ENCODE measurements around the gene TM9SF1.

Gene TM9SF1

DNA sequence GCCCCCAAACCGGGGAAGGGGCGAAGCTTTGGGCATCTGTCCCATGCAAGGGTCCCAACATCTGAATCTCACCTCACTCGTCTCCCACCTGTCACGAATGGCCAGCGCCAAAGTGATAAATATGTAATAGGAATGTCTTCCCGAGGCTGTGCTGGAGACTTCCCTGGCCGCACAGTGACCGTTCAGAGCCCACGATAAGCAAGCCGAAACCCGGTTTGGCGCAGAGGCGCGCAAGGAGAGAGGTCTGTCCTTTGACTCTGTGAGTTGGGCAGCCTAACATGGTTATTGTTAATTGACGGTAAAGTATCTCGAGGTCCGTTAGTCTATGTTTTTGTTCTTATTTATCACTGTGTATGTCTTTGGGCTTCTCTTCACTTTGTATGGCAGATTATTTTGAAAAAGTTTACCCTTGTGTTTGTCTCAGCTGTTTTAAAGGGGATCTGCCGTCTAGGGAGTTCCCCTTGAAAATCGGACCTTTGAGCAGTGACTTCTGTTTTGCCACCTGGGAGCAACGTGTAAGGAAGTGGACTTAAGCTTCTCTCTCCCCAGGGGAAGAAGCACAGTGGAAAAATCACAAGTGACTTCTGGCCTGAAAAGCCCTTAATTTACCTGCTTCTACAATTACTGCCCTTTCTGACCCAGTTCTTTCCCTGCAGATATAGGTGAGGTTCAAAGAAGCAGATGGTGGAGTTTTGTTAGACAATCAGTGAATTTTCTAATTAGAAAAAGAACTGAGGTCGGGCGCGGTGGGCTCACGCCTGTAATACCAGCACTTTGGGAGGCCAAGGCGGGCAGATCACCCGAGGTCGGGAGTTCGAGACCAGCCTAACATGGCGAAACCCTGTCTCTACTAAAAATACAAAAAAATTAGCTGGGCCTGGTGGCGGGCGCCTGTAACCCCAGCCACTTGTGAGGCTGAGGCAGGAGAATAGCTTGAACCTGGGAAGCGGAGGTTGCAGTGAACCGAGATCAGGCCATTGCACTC lies 1.1 kb upstream of the TM9SF1 start:
- no peak for DNase-seq (ENCODE audit: low spot score)

DNA sequence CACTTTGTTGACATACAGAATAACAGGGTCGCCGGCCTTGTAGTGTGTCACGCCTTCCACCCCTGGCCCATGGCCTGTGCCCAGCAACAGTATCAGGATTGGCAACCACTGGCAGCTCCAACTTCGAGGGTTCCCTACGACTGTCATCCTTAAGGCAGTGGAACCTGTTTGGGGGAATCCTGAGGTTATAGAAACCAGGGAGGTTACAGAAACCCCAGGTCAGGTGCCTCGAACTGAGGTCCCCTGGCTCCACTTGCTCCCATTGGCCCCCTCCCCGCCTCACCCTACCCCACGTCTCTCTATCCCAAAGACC lies 412 bp downstream of the TM9SF1 start:
- no peak for DNase-seq (ENCODE audit: low spot score)

DNA sequence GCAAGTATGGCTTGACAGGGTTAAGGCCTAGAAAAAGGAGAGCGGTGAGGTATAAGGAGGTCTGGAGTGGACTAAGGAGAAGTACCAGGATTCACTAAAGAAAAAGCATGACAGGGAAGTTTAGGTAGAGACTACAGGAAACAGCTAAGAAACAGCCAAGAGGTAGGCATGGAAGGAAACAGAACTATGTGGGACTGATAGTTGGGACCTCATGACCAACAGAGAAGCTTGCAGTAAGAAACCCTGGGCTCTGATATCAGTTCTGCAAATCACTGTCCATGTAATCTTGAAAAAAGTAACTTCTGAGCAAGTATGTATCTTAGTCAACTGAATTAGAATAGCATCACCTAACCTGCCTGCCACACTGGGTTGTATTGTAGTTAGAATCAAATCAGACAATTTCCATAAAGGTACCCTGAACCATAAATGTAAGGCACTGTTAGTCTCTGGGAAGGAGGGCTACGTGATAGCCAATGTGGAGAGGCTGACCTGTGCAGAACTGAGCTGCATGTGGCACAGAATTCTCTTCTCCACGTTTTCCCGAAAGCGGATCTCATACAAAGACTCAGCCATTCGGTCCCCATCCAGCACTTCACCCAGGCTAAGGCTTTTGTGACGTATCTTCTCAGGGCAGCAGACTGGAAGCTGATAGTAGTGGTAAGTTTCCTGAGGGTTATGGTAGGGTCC lies 912 bp downstream of the TM9SF1 start:
- DNase-seq (ENCODE audit: low spot score): no peak

DNA sequence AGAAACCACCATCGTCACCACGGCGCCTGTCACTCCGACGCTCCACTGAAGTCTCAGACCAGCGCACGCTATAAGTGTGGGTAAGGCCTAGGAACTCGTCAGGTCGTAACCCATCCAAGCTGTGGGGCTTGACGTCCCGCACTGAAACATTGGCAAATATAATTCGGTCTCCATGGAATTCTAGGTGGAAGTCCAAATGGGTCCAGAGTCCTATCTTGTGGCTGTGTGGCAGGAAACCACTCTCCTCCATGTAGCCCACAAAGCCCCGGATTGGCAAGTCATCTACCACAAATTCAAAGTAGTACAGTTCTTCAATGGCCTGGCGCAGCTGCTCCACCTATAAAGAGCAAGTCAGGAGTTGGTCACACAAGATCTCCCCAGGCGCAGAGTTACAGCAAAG lies 2.3 kb downstream of the TM9SF1 start:
- no peak for DNase-seq (ENCODE audit: low spot score)

DNA sequence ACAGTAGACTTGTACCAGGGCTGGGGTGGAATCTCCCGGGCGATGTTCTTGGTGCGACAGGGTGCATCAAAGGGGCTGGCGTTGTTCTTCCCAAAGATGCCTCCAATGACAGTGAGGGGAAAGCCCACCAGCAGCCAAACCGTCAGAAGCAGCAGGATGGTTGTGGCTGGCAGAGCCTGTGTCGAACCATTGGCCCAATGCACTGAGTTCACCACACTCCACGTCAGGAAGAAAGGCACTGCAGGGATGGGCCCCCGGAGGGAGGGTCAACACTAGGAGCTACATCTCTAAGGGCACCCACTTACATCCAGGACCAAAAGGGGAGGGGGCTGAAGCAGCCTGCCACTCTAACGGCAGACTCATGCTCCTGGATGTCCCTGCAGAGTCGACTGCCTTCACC lies 4.8 kb downstream of the TM9SF1 start:
- no peak for DNase-seq (ENCODE audit: low spot score)

DNA sequence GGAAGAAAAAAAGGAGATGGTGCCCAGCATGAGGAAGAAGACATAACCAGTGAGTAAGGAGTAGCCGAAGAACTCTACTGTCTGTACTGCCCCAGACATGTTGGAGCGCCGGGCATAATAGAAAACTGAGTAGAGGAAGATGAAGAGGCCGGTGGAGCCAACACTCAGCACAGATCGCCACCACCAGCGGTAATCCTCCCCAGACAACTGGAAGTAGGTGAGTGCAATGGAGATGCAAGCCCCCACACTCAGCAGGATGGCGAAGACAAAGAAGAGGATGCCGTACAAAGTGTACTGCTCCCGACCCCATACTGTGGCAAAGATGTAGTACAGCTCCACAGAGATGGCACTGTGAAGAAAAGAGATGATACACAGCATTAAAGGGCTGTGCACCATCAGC lies 5.8 kb downstream of the TM9SF1 start:
- DNase-seq (ENCODE audit: low spot score): no peak

DNA sequence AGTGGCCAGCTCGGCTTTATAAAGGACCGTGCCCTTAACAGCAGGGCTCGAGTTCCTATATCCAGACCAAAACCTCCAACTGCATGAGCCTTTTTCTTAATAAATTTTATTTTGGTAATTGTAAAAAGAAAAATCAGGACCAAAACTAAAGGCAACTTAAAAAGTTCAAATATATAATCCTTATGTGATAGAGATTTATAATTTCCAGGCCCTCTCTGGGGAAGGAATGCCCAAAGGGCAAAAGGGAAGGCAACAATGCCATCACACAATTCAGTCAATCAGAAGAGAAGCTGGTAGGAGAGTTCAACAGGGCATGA lies 6.2 kb downstream of the TM9SF1 start:
- no peak for DNase-seq (ENCODE audit: low spot score)

DNA sequence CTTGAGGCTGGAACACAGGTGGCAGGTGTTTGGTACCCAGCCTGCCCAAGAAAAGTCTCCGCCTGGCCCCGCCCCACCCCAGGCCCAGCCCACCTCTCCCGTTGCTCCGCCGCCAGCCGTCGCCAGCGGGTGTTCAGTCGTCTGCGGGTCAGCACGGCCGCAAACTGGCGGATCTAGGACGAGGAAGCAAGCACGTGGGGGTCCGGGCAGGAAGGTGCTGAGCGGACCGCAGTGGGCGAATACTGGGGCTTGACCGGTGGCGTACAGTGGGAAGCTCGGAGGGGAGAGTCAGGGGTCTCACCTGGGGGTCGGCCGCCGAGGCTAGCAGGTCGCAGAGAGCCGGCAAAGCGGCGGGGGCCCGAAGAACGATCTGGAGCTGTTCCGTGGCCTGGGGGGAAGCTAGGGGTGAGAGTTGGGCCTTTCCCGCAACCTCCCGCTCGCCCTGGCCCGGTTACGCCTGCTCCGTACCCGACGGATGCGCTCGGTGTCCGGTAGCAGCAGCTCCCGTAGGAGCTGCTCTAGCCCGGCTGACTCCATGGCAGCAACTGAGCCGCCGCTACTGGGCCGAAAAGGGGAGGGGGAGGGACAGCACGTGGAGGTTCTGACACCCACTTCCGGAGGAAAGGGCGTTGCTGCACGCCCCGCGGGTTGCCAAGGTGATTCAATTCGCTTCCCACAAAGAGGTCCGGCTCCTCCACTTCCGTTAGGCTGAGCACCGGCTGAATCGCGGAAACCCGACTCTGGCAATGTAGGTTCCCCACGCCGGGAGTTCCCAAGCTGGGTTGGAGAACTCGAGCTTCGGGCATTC lies 6.8 kb downstream of the TM9SF1 start, which contains the start of gene IPO4:
TSS of gene IPO4 (minus strand) at position 566 of the 808 bp plus-strand sequence. CDS start at position 537, 29 bp downstream.
- peak; percentile 95 for DNase-seq (ENCODE audit: low spot score)

DNA sequence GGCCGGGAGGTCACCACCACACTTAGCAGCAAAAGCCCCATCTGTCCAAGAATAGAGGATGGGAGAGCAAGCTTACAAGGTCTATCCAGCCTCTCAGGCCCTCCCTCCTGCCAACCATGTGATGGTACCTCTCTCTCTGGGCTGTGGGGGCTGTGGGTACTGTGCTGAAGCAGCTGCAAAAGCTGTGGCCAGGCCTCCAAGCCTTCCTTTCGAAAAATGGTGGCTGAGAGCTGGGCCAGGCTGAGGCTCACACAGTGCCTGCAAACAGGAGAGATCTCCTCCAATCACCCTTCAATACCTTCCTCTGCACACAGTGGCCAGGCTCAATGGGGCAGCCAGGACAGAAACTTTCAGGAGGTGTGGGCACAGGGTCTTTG lies 7.7 kb downstream of the TM9SF1 start:
- DNase-seq (ENCODE audit: low spot score): no peak

DNA sequence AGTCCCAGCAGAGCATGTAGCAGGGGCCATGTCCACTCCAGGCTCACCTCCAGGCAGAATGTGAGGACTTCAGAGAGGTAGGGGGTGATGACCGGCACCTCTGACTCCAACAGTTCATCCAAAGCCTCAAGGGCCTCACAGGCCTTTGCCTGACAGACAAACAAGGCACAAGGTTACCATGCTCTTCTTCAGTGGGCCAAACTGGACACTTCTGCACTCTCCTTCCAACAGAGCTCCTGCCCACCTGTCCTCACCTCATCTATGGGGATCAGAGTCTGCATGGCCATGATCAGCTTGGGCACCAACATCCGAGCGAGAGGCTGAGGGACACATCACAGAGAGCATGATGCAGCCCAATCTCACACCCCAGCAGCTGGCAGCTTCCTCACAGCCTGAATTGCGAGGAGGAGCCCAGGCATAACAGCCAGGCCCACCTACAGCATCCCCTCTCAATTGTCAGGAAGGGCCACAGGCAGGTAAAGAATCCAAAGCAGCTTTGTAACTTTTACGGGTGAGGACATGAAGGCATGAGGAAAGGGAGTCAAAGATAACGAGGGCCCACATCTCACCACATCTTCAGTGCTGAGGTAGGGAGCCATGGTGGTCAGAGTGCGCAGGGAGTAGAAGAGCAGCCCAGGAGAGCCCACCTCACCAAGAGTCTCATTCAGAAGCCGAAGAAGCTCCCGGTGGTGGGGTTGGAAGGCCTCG lies 8.3 kb downstream of the TM9SF1 start:
- peak; percentile 55 for DNase-seq (ENCODE audit: low spot score)

DNA sequence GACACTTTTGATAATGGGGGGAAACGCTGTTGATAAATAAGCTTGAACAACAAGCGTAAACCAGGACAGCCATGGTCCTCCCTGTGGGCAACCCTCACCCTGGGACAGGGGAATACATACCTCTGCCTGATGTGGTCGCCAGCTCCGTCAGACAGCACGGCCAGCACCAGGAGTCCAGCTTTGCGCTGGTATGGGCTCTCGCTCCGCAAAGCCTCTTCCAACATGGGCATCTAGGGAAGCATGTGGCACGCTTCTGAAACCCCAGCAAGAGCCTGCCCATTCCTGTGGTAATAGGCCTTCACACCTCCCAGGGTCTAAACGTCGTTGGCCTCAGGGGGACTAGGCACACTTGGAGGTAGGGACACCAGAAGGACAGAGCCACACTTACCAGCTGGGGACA lies 9.5 kb downstream of the TM9SF1 start:
- no peak for DNase-seq (ENCODE audit: low spot score)

DNA sequence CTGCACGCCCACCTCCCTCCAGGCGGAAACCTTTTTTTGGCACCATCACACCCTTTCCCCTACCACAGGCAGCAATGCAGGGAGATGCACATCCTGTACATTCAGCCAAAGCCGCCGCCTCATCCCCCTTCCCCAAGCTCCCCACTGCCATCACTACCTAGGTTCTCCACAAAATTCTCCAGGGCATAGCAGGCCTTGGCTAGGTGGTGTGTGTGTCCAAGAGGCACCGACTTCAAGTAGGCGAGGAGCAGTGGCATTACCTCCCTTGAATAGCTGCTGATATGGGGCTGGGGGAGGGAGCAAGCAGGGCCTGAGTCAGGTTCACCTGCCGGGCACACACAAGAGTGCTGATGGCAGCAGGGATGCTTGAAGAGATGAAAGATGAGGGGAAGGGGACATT lies 10.2 kb downstream of the TM9SF1 start:
- peak; percentile 59 for DNase-seq (ENCODE audit: low spot score)

DNA sequence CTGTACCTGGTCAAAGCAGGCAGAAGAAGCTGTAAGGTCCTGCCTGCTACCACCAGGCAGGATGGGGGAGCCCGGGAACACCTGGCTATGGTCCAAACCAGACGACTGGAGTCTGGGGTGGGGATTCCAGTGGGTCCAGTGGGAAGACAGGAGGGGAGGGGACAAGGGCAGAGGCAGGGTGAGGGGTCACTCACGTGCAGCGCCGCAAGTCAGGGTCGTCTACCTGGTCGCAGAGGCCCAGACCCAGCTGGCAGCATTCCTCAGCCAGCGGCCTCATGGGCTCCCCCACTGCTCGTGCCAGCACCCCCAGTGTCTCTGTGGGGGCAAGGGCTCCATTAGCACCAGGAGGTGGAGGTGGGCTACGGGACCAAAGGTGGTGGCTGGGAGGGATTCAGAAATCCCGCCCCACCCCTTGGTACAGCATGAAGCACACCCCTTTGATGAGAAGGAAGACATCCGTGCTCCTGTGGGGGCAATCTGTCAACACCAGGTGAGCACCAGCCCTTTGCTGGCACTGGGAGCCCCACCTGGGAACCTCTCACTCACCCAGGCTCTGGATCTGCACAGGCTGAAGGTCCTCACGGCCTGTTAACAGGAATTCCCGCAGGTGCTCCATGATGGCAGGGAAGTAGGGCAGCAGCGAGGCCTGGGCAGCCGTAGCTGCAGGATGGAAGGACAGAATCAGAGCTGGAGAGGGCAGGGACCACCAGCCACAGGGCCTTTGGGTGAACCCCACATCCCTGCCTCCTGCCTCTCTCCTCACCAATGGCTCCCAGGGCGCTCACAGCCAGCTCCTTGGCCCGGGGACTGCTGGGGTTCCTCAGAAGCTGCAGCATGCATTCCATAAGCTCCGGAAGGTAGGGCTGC lies 10.9 kb downstream of the TM9SF1 start:
- DNase-seq (ENCODE audit: low spot score): peak; percentile 44

DNA sequence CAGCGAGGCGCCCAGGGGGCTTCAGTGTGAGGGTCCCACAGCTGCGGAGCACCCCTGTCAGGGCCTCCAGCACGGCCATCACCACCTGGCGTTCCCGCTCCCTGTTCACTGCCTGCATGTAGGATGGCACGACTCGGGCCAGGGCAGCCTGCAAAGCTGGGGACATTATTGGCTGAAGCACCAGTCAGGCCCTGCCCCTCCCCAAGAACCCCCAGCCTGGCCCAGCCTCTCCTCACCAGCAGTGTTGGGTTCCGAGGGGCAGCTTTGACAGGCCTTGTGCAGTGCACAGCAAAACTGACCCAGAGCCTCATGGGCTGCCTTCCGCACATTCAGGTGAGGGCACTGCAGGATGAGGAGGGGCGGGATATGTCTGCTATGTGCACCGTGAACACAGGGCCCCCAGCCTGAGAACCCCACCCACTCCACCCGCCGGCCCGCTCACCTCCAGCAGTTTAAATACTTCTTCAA lies 12.2 kb downstream of the TM9SF1 start:
- peak; percentile 44 for DNase-seq (ENCODE audit: low spot score)

DNA sequence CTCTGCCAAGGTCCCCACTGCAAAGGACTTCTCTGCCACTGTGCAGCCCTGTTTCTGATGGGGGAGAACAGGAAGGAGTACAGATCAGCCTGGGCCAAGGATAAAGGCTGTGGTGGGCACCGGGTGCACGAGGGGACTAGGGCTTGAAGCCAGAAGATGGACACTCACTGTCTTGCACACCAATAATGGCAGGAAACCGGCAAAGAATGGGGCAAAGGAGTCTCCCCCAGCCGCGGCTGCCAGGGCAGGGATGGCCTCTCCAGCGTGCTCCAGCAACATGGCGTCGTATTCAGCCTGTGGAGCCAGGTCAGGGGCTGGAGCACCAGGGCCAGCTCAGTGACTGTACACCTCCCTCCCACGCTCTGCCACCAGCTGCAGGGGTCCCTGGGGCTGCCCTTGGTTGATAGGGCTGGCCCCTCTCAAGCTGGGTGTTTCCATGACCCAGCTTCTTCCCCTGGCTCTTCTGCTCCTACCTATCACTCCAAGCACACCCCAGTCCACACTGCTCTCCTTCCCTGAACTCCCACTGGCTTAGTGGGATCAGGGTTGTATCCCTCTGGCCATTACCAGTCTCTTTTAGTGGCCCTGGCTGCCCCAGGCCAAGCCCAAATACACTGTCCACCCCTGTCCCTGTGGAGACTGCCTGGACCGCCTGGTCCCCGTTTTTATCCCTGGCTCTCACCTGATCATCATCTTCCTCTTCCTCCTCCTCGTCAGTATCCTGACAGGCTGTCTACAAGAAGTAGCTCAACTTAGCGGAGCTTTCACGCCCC lies 12.9 kb downstream of the TM9SF1 start:
- DNase-seq (ENCODE audit: low spot score): peak; percentile 53

DNA sequence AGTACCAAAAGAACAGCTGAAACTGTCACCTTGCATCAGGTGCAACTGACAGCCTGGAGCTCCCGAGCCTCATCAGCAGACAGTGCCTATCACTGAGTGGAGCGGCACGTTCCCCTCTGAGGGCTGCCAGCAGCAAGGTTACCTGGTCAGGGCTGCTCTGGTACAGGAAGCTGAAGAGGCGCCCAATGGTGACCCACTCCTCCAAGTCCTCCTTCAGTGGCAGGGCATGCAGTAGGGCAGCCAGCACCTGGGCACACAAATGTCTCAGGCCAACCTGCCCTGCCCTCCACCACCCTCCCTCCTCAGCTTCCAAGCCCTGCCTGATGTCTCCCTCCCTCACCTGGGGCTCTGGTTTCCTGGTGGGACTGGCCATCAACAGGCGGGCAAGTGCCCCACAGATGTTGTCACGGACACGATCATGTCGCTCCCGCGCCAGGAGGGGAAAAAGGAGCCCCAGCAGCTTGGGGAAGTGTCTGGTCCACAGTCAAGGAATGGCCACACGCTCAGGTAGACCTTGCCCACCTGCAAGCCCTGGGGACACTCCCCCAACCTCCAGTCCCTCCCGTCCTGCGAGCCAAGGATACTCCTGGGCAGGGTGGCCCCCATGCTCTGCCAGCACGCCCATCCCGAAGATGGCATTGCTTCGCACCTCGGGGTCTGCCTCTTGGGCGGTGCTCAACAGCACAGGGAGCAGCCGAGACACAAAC lies 13.7 kb downstream of the TM9SF1 start:
- peak; percentile 60 for DNase-seq (ENCODE audit: low spot score)

DNA sequence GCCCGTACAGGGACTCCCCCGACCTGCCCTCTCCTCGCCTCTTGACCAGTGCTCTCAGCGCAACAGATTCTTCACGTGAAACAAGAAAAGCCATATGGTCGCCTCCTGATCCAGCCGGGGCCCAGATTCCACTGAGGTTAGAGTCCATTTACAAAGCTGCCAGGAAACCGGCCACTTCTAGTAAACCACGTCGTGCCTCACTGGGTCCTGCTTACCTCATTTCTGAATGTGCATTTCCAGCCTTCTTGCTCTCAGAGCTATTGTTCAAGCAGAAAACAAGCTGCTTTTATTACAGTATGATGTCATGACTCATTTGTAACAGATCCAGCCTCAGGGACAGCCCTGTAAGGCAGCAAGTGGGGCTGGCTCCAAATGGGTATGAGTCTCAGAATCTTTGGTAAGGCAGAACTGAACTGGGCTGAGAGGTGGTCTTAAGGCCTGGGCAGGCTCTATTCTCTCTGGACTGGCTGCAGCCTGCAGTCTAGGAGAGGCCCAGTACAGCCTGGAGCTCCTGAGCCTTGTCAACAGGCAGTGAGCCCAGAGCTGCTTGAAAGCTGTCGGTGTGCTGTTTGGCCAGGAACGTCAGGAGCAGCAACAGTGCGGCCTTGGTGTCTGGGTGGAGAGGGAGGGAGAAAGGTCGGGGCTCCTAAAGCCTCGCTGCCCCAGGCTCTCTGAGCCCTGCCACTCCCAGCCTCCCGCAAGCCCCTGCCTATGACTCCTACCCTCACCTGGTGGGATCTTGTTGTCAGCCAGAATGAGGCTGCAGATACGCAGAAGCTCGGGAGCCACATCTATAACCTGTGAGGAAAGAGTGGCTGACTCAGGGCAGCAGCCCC lies 15.1 kb downstream of the TM9SF1 start:
- peak; percentile 68 for DNase-seq (ENCODE audit: low spot score)

DNA sequence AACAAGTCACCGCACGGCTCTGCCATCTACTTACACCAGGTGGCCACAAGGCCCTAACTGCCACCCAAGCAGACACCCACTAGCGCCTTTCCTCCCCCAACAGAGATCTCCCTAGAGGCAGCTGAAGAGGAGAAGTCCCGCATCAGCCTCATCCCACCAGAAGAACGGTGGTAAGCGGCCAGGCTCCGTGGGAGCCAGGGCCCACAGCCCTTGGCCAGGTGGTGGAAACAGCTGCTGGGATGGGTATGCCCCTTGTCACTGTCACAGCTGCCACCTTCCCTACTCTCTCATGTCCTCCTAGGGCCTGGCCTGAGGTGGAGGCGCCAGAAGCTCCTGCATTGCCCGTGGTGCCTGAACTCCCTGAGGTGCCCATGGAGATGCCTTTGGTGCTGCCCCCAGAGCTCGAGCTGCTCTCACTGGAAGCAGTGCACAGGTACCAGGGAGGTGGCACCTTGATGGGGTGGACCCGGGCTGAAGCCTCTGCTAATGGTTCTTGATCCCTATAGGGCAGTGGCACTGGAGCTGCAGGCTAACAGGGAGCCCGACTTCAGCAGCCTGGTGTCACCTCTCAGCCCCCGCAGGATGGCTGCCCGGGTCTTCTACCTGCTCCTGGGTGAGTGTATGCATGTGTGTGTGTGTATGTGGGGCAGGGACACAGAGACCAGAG lies 15.8 kb downstream of the TM9SF1 start:
- peak; percentile 60 for DNase-seq (ENCODE audit: low spot score)

Data from left forelimb (tissue), 1 donor.